NCI-H2227 (cell line): ENCODE measurements around the gene ICOS.
A peak's percentile ranks its signal among the peaks of the same experiment; 100 is the strongest.
"Not testable (repeated sequence)": the region's sequence is repeated elsewhere in the genome, so short reads cannot be mapped to it uniquely, and the experiment has no call there.

Experiments used
- DNase-seq: peaks from one replicate; lab custom pipeline; 2025; ENCODE audit not compliant: unreplicated experiment; lab: John Stamatoyannopoulos, UW

ICOS gene

GRCh38 chr2:203916756-203917155 is 19.8 kb upstream of the ICOS start:
- DNase-seq, result no peak

- DNase-seq, result peak; percentile 52
Measured at GRCh38 chr2:203918264-203918663, 18.3 kb upstream of the ICOS start.

DNA sequence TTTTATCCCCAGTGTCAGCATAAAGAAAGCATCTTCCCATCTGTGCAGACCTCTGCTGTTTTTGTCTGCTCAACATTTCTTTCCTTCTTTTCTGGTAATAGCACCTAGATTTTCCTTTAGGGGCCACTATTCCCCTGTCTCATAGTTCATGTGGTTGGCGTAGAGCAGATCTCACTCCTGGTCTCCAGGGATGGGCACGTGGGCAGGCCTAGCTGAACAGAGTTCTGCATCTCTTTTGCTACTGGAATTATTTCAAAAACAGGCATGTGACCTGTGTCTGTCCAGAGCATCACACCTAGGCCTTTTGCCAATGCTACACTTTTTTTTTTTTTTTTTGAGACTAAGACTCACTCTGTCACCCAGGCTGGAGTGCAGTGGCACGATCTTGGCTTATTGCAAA is 17.7 kb upstream of the ICOS start:
- no peak for DNase-seq

GRCh38 chr2:203925512-203926158 is 10.9 kb upstream of the ICOS start:
- DNase-seq, result peak; percentile 8

- DNase-seq, result peak; percentile 48
Measured at GRCh38 chr2:203928849-203929248, 7.7 kb upstream of the ICOS start.

GRCh38 chr2:203931262-203931661 is 5.3 kb upstream of the ICOS start:
- not testable (repeated sequence) for DNase-seq

- DNase-seq, result no peak
Measured at GRCh38 chr2:203934041-203934492, 2.5 kb upstream of the ICOS start.

GRCh38 chr2:203934711-203935438 is 1.7 kb upstream of the ICOS start:
- DNase-seq, result no peak

- DNase-seq, result no peak
Measured at GRCh38 chr2:203935568-203935967, 995 bp upstream of the ICOS start.

DNA sequence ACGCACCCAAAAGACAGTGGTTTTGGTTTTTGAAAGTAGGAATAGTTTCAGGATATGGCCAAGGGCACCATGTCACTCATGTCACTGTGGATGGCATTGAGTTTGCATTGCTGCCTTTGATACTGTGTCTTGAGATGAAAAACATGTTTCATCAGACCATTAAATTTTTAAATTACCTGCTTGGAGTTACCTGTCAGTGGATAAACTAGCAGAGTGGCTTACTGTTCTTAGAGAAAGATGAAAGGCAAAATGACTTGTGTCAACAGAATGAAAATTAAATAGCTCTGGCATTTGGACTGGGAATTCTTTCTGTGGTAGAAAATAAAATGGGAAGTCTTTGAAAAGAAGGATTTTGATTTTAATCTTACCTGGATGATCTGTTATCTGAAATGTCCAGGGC is 386 bp downstream of the ICOS start:
- no peak for DNase-seq

DNA sequence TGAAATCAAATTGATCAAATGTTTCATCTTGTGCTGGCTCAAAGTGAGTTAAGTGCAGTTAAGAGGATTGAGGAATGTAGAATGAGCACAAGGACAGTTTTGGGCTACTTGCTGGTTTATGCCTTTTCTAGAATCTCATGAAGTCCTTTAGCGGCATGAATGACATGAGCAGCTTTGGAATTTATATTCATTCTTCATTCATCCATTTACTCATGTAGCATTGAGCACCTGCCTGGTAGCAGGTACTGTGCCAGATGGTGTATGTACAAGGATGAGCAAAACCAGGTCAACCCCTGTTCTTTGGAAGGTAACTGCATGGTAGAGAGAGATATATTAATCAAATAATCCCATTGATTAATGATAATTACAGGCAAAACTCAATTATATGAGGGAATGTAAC is 1.2 kb downstream of the ICOS start:
- DNase-seq, result no peak

- no peak for DNase-seq
Measured at GRCh38 chr2:203940039-203940438, 3.5 kb downstream of the ICOS start.

DNA sequence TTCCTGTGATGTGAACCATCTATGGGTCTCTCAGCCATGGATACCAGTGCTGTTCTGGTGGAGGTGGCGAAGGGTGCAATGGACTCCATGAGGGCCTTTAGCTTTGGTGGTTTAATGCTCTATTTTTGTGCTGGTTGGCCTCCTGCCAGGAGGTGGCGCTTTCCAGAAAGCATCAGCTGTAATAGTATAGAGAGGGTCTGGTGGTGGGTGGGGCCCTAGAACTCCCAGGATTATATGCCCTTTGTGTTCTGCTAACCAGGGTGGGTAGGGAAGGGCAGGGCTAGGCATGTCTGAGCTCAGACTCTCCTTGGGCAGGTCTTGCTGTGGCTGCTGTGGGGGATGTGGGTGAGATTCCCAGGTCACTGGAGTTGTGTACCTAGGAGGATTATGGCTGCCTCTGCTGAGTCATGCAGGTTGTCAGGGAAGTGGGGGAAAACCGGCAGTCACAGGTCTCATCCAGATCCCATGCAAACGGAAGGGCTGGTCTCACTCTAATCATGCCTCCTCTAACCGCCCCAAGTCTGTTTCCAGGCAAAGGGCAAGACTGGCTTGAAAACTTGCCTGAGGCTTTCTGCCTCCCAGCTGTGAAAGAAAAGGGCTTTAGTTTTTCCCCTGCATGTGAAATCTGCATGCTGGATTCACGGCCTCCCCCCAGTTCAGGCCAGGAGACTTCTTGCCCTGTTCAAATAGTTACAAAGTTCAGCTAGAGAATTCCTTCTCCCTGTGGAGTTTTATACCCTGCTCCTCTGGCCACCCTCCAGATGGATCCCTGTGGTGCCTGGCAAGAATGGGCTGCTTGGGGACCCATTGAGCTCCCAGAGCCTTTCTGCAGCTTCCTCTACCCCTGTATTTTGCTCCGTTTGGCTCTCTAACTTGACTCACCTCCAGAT is 7.2 kb downstream of the ICOS start:
- DNase-seq, result not testable (repeated sequence)

DNA sequence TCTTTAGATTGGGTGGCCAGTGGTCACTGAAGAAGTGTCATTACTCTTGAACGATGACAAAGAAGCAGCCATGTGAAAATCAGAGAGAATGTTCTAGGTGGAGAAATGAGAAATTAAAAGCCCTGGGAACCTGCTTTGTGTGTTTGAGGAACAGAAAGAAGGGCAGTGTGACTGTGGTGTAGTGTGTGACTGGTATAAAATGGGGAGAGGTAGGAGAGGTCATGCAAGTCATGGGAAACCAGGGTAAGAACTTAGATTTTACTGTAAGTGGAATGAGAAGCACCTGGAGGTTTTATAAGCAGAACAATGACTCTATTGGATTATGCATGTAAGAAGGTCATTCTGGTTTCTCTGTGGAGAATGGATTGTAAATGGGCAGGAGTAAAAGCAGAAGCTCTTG is 12.2 kb downstream of the ICOS start:
- DNase-seq, result no peak

GRCh38 chr2:203949228-203949627 is 12.7 kb downstream of the ICOS start:
- no peak for DNase-seq

DNA sequence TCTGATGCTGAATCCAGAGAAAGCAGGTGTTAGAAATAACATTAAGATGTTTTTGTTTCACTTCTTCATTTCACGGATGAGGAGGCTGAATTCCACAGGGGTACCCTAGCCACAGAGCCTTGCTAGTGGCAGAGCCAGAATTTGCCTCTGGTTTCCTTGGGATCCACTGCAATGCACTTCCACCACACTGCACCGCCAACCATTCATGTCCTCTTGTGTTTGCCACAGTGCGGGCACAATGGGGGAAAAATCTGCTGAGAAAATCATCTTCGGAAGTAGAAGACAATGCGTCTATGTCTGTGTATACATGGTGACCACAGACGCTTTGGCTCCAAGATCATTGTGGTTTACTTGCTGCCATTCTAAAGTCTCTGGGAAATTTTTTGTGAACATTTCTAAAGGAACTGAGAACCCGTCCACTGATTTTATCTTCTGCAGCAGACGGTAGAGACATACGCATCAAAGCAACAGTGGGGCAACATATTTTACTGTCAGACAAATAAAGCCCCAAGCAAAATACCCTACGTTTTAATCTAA is 14.9 kb downstream of the ICOS start:
- DNase-seq, result no peak

DNA sequence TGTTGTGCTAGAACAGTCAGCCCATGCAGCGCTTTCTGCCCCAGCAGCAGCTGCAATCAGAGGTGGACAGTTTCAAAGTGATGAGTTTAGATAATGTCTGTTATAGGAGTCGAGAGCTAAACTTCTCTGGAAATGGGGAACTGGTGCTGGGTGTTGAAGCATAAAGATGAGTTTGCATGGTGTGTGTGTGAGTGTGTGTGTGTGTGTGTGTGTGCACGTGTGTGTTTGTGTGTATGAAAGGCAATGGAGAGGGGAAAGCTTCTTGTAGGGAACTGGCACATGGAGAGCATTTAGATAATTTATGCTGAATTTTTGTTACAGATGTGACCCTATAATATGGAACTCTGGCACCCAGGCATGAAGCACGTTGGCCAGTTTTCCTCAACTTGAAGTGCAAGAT is 22.7 kb downstream of the ICOS start:
- no peak for DNase-seq

DNA sequence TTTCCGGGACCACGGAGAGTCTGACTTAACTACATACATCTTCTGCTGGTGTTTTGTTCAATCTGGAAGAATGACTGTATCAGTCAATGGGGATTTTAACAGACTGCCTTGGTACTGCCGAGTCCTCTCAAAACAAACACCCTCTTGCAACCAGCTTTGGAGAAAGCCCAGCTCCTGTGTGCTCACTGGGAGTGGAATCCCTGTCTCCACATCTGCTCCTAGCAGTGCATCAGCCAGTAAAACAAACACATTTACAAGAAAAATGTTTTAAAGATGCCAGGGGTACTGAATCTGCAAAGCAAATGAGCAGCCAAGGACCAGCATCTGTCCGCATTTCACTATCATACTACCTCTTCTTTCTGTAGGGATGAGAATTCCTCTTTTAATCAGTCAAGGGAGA is 23.1 kb downstream of the ICOS start:
- no peak for DNase-seq

- no peak for DNase-seq
Measured at GRCh38 chr2:203960811-203961210, 24.2 kb downstream of the ICOS start.

DNA sequence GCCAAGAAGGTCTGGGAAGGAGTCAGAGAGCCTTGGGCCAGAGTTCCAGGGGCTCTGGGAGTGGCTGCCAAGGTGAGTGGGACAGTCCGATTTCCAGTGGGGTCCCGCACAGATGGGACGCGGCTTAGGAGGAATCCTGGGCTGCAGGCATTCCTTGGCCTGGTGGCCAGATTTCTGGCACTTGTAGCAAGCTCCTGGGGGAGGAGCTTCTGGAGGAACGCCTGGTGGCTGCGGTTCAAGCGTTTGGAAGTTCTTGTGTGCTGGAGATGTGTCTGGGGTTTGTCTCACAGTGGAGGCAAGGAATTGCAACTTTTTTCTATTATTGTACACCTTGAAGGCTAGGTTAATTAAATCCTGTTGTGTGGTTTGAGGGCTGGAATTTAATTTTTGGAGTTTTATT is 28.6 kb downstream of the ICOS start:
- not testable (repeated sequence) for DNase-seq

GRCh38 chr2:203971251-203971650 is 34.7 kb downstream of the ICOS start:
- DNase-seq, result no peak
